Bronchial epithelial cell (primary cell): ENCODE data around the gene PRR15L. TPM values are rescaled to one million over a fixed set of nuclear protein-coding genes. Genes with fewer than 3 reads are reported as not detected.

Experiments
- DNase-seq: peaks from one replicate; pipeline ENCODE4 v3.0.0-alpha.2; 2010; ENCODE audit warnings: low read depth
- FAIRE-seq: peaks from 2 replicates; lab custom pipeline; 2011; peaks lifted over from hg19 to GRCh38; lab: Jason Lieb, UNC
- H3K27me3 ChIP-seq: 2 replicates; pipeline ENCODE4 v1.5.1; 2011; ENCODE audit warnings: low read length; ENCODE audit not compliant: control insufficient read depth, insufficient read depth
- H3K36me3 ChIP-seq: 2 replicates; pipeline ENCODE4 v1.5.1; 2011; ENCODE audit warnings: low read length; ENCODE audit not compliant: control insufficient read depth, insufficient read depth
- H3K4me3 ChIP-seq: 2 replicates; pipeline ENCODE4 v1.5.1; 2011; ENCODE audit warnings: mild to moderate bottlenecking, low read depth, low read length, control low read depth
- total RNA-seq: library from RNA; depleted of rRNA; stranded (reverse); fragments of >200 nt; gene quantifications from 2 replicates; pipeline ENCODE4 v1.2.1, GENCODE V29; 2014
- TF ChIP-seq, protein P1 (sequence below): IDR thresholded peaks from 2 replicates; pipeline ENCODE4 v1.5.1; 2011; ENCODE audit warnings: mild to moderate bottlenecking, moderate library complexity, low read length, control low read depth, inconsistent platforms; ENCODE audit not compliant: insufficient read depth, severe bottlenecking

PRR15L gene, protein sequence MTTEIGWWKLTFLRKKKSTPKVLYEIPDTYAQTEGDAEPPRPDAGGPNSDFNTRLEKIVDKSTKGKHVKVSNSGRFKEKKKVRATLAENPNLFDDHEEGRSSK
- 1.6 and 9.1 TPM in 2 replicates for total RNA-seq

GRCh38 chr17:47957591-47958490 is at the start of gene PRR15L:
Gene PRR15L (minus strand): TSS chr17:47957883. CDS start chr17:47953234, 4,649 bp downstream.
- no peaks in the 10 kb centered on the region for H3K36me3 ChIP-seq
- peak; percentile 68 for FAIRE-seq
- peak within 1 kb of the TSS; percentile 20 for H3K4me3 ChIP-seq
- no peaks in the 10 kb centered on the region for H3K27me3 ChIP-seq
- TF ChIP-seq, protein P1, sequence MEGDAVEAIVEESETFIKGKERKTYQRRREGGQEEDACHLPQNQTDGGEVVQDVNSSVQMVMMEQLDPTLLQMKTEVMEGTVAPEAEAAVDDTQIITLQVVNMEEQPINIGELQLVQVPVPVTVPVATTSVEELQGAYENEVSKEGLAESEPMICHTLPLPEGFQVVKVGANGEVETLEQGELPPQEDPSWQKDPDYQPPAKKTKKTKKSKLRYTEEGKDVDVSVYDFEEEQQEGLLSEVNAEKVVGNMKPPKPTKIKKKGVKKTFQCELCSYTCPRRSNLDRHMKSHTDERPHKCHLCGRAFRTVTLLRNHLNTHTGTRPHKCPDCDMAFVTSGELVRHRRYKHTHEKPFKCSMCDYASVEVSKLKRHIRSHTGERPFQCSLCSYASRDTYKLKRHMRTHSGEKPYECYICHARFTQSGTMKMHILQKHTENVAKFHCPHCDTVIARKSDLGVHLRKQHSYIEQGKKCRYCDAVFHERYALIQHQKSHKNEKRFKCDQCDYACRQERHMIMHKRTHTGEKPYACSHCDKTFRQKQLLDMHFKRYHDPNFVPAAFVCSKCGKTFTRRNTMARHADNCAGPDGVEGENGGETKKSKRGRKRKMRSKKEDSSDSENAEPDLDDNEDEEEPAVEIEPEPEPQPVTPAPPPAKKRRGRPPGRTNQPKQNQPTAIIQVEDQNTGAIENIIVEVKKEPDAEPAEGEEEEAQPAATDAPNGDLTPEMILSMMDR, result no peak
- peak; percentile 38 for DNase-seq

- Histone ChIP-seq H3K27me3 (peaks cover 4% of the 10 kb centered on the region), H3K36me3 (no peaks in the 10 kb centered on the region), H3K4me3 (no peak overlapping the region)
- TF ChIP-seq, protein P1, result no peak
- no peak for FAIRE-seq
- no peak for DNase-seq
These were observed 49.4 kb upstream of the PRR15L start for GRCh38 chr17:48006936-48007709.

GRCh38 chr17:48004983-48005382 is 47.3 kb upstream of the PRR15L start:
- no peak overlapping the region for H3K4me3 ChIP-seq
- TF ChIP-seq, protein P1, result no peak
- FAIRE-seq, result no peak

GRCh38 chr17:48003417-48004151 is 45.9 kb upstream of the PRR15L start:
- TF ChIP-seq, protein P1, result no peak
- no peaks in the 10 kb centered on the region for H3K27me3 ChIP-seq

More at GRCh38 chr17:48004983-48005382, 47.3 kb upstream of the PRR15L start:
- Histone ChIP-seq H3K36me3 (no peaks in the 10 kb centered on the region), H3K27me3 (no peaks in the 10 kb centered on the region)
- DNase-seq, result no peak

DNA sequence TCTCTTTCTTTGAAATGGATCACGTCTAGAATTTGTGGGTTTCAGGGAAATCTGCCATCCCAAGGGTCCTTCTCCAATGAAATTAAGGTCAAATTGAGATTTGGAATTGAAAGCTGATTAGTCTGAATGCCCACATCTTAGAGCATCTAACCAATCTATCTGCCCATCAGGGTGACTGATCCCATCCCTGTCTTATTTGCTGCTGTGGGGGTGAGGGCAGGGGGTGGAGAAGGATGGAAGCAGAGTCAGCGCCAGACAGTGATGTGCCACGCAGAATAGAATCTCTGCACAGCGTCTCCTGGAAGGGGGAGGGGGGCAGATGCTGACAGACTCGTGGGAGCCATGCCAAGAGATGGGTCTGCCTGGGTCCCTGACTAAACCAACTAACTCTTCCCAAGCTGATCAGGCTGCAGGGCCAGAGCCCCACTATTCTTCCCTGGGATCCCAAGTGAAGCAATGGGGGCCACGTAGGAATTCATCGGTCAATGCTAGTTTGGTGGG is 45.3 kb upstream of the PRR15L start:
- H3K27me3 ChIP-seq, result no peaks in the 10 kb centered on the region
- no peak for FAIRE-seq
- no peaks in the 10 kb centered on the region for H3K36me3 ChIP-seq
- DNase-seq, result no peak
- TF ChIP-seq, protein P1, result no peak
- no peak overlapping the region for H3K4me3 ChIP-seq

More at GRCh38 chr17:48003417-48004151, 45.9 kb upstream of the PRR15L start:
- no peak for DNase-seq
- Histone ChIP-seq H3K4me3 (no peak overlapping the region), H3K36me3 (no peaks in the 10 kb centered on the region)
- no peak for FAIRE-seq
